Prostate gland (tissue), 2 donors: Measurements from ENCODE around the gene DNALI1. TPM values are rescaled to one million over a fixed set of nuclear protein-coding genes. Genes with fewer than 3 reads are reported as not detected.
"Not testable (repeated sequence)": the region's sequence is repeated elsewhere in the genome, so short reads cannot be mapped to it uniquely, and the experiment has no call there.

Experiments
- DNase-seq: peaks from one replicate; pipeline ENCODE4 v3.0.0-alpha.2; 2019; ENCODE audit warnings: low spot score
- H3K27ac ChIP-seq, 2 donors: fragments of 200-600 bp; sonication (generic); 2 replicates each; pipeline ENCODE4 v1.5.1; 2017 to 2019
- H3K27me3 ChIP-seq: fragments of 200-600 bp; sonication (generic); replicated peaks from 2 replicates; pipeline ENCODE4 v1.5.1; 2019; ENCODE audit not compliant: insufficient read depth
- H3K36me3 ChIP-seq, 2 donors: fragments of 200-600 bp; sonication (generic); 1 replicate in 1 of 2; 2 replicates in 1 of 2; pipeline versions ENCODE4 v1.5.1 to v1.8.1; 2017 to 2019
- H3K4me1 ChIP-seq: fragments of 200-600 bp; sonication (generic); replicated peaks from 2 replicates; pipeline ENCODE4 v1.5.1; 2019
- H3K4me3 ChIP-seq, 2 donors: fragments of 200-600 bp; sonication (generic); 2 replicates each; pipeline ENCODE4 v1.5.1; 2017 to 2019
- H3K9me3 ChIP-seq: fragments of 200-600 bp; sonication (generic); 2 replicates; pipeline ENCODE4 v1.5.1; 2017
- POLR2A ChIP-seq: fragments of 450-650 bp; IDR thresholded peaks from one replicate; pipeline ENCODE4 v1.6.1; 2016; ENCODE audit warnings: antibody characterized with exemption, mild to moderate bottlenecking
- POLR2AphosphoS5 ChIP-seq: sonication (generic); formaldehyde crosslinking; IDR thresholded peaks from one replicate; pipeline ENCODE4 v1.6.1; 2017; ENCODE audit warnings: antibody characterized with exemption
- WGBS: methylation state at CpG from one replicate; pipeline ENCODE4 v1.1.5; 2018; 5-methylcytosine and 5-hydroxymethylcytosine counted together
- intact Hi-C: fragments of 100-400 bp; cut with DNase I; formaldehyde crosslinking; loops from one replicate; pipeline ENCODE4 v1.14.2; 2022
- total RNA-seq, 2 donors: library from RNA; depleted of rRNA; stranded (reverse); fragments of >200 nt; gene quantifications; one replicate each; pipeline ENCODE4 v1.1.0, GENCODE V29; 2016
- TF ChIP-seq, protein P1 (sequence below), 4 experiments: fragments of 200-600 bp in 2 of 4; fragments of 450-650 bp in 2 of 4; sonication (generic) in 2 of 4; IDR thresholded peaks; 1 replicate in 3 of 4; 2 replicates in 1 of 4; pipeline ENCODE4 v1.5.1; 2016 to 2019; ENCODE audit warnings: antibody characterized with exemption in 4 of 4, mild to moderate bottlenecking in 2 of 4, moderate library complexity in 2 of 4

DNALI1 gene
- total RNA-seq, 2 donors from 2014 or later: 23.8 to 37.4 TPM

DNA sequence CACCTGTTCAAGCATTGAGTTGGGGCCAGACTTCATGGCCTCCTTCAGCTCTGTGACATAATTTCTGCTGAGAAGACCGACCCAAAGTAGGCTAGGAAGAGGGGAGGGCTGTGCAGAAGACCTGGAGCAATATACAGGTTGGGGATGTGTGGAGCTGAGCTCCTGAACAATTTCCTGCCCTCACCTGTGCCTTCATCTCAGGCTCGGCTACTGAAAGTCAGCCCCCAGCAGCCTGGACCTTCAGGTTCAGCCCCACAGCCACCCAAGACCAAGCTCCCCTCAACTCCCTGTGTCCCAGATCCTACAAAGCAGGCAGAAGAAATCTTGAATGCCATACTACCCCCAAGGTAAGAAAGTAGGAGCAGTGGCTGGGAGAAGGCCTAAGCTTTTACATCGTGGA lies 662 bp downstream of the DNALI1 start:
- H3K9me3 ChIP-seq: no peaks in the 10 kb centered on the region
- peak overlapping the region; percentile 29 to 36 for H3K4me3 ChIP-seq
- H3K36me3 ChIP-seq: no peaks in the 10 kb centered on the region
- peak overlapping the region; percentile 36 to 43 for H3K27ac ChIP-seq
- H3K4me1 ChIP-seq: peaks cover 10% of the 10 kb centered on the region
- DNase-seq: no peak
- TF ChIP-seq, protein P1, sequence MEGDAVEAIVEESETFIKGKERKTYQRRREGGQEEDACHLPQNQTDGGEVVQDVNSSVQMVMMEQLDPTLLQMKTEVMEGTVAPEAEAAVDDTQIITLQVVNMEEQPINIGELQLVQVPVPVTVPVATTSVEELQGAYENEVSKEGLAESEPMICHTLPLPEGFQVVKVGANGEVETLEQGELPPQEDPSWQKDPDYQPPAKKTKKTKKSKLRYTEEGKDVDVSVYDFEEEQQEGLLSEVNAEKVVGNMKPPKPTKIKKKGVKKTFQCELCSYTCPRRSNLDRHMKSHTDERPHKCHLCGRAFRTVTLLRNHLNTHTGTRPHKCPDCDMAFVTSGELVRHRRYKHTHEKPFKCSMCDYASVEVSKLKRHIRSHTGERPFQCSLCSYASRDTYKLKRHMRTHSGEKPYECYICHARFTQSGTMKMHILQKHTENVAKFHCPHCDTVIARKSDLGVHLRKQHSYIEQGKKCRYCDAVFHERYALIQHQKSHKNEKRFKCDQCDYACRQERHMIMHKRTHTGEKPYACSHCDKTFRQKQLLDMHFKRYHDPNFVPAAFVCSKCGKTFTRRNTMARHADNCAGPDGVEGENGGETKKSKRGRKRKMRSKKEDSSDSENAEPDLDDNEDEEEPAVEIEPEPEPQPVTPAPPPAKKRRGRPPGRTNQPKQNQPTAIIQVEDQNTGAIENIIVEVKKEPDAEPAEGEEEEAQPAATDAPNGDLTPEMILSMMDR (IDR thresholded peaks at IDR 0.05): no peak
- TF ChIP-seq POLR2A (no peak), POLR2AphosphoS5 (no peak)
- no peaks in the 10 kb centered on the region for H3K27me3 ChIP-seq
- intact Hi-C loops: loop anchor here (10.0 kb wide), 1 partner anchor 247 kb away; the partner anchor contains the start of genes C1orf122 and YRDC
- WGBS: 56% methylated on average over 3 of the region's 3 CpGs

DNA sequence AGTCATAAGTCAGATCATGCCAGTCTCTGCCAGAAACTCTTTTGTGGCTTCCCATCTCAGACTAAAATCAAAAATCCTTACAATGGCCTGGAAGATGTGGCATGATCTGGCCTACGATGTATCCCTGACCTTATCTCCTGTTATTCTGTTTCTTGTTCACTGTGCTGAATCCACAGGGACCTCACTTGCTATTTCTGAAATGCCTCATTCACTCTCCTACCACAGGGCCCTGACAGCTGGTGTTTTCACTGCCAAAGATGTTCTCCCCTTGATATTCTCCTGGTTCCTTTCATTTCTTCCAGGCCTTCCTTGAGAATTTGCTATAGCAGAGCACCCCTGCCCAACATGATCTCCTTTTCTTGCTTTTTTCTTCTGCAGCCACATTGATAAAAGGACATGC lies 1.7 kb downstream of the DNALI1 start:
- Histone ChIP-seq H3K27me3 (no peaks in the 10 kb centered on the region), H3K27ac (no peak overlapping the region), H3K4me3 (no peak overlapping the region), H3K4me1 (peaks cover 4% of the 10 kb centered on the region), H3K9me3 (no peaks in the 10 kb centered on the region), H3K36me3 (no peaks in the 10 kb centered on the region)
- no peak for DNase-seq
- 100% methylated on average over 1 of the region's 1 CpG for WGBS
- TF ChIP-seq, protein P1 (IDR thresholded peaks at IDR 0.05): no peak
- TF ChIP-seq POLR2A: no peak
- TF ChIP-seq POLR2AphosphoS5: no peak
- intact Hi-C loops: loop anchor here (10.0 kb wide), 1 partner anchor 246 kb away; the partner anchor contains the start of genes C1orf122 and YRDC

DNA sequence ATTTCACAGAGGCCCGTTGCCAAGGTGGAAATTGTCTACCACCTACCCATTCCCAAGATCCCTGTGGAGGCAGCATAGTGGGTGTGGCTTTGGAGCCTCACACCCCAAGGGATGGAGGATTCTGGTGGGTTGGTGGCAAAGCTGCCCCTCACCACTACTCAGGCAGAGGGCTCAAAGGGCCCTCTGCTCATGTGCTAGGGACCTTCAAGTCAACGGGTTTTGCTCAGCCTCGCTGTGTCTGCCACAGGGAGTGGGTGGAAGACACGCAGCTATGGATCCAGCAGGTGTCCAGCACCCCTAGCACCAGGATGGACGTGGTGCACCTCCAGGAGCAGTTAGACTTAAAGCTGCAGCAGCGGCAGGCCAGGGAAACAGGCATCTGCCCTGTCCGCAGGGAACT lies 2.3 kb downstream of the DNALI1 start:
- intact Hi-C loops: loop anchor here (10.0 kb wide), 1 partner anchor 246 kb away; the partner anchor contains the start of genes C1orf122 and YRDC
- H3K36me3 ChIP-seq: no peaks in the 10 kb centered on the region
- no peak overlapping the region for H3K4me3 ChIP-seq
- H3K4me1 ChIP-seq: peaks cover 4% of the 10 kb centered on the region
- 93% methylated on average over 7 of the region's 7 CpGs for WGBS
- TF ChIP-seq, protein P1 (IDR thresholded peaks at IDR 0.05): no peak
- no peak for TF ChIP-seq POLR2AphosphoS5
- no peak for TF ChIP-seq POLR2A
- no peaks in the 10 kb centered on the region for H3K27me3 ChIP-seq
- H3K27ac ChIP-seq: no peak overlapping the region
- DNase-seq: no peak
- H3K9me3 ChIP-seq: no peaks in the 10 kb centered on the region

DNA sequence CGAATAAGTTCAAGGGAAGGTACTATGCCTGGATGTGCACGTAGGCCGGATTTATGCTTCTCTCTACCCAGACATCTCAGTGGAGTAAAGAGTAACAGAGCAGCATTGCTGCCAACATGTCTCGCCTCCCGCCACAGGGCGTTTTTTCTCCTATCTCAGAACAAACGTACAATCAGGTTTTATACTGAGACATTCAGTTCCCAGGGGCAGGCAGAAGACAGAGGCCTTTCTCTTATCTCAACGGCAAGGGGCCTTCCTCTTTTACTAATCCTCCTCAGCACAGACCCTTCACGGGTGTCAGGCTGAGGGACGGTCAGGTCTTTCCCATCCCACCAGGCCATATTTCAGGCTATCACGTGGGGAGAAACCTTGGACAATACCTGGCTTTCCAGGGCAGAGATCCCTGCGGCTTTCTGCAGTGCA lies 3.2 kb downstream of the DNALI1 start:
- WGBS: 70% methylated on average over 12 of the region's 12 CpGs
- not testable (repeated sequence) for H3K27ac ChIP-seq, H3K4me1 ChIP-seq, H3K36me3 ChIP-seq, H3K27me3 ChIP-seq, DNase-seq, H3K9me3 ChIP-seq, H3K4me3 ChIP-seq
- intact Hi-C loops: loop anchor here (10.0 kb wide), 1 partner anchor 245 kb away; the partner anchor contains the start of genes C1orf122 and YRDC

DNA sequence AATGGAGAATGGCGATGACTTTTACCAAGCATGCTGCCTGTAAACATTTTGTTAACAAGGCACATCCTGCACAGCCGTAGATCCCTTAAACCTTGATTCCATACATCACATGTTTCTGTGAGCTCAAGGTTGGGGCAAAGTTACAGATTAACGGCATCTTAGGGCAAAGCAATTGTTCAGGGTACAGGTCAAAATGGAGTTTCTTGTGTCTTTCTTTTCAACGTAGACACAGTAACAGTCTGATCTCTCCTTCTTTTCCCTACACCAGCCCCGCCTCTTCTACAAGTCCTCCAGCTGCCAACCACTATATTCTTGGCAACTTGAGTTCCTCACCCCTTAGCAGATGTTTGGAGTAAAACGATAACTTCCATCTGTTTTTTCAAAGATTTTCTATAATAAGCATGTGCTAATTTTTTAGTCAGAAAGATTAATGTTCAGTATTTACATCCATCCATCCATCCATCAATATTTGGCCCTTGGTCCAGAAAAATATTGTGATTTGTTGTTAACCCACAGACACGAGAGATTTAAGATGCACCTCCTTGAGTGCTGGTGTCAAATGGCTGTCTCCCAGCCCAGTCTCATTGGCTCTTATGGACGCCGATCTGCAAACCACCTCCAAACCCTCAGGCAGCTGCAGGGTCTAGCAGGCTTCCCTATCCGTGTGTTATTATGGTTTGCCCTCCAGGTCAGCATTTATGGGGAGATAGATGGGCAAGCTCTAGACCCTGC lies 3.8 kb downstream of the DNALI1 start:
- Histone ChIP-seq H3K27ac (no peak overlapping the region), H3K36me3 (peaks cover 2 to 6% of the 10 kb centered on the region in 2 donors), H3K27me3 (no peaks in the 10 kb centered on the region), H3K4me3 (no peak overlapping the region), H3K4me1 (peaks cover 4% of the 10 kb centered on the region), H3K9me3 (no peaks in the 10 kb centered on the region)
- TF ChIP-seq POLR2AphosphoS5: no peak
- TF ChIP-seq, protein P1 (IDR thresholded peaks at IDR 0.05): no peak
- TF ChIP-seq POLR2A: no peak
- WGBS: 70% methylated on average over 10 of the region's 10 CpGs
- DNase-seq: no peak
- intact Hi-C loops: no loop called here
